ENCODE measurements around the gene SPTBN5. TPM values are rescaled to one million over a fixed set of nuclear protein-coding genes. Genes with fewer than 3 reads are reported as not detected.
A peak's percentile ranks its signal among the peaks of the same experiment; 100 is the strongest.

The SPTBN5 gene
- total RNA-seq, 4 donors from 2014 or later: 1.3 to 3.3 (median 2.0) TPM

GRCh38 chr15:41820791-41821423 lies 72.9 kb downstream of the SPTBN5 start:
- TF ChIP-seq POLR2A (IDR thresholded peaks at IDR 0.05) (no peak), CTCF (IDR thresholded peaks at IDR 0.05) (no peak)
- no peak overlapping the region for H3K4me3 ChIP-seq (ENCODE audit: low read depth, poor library complexity, severe bottlenecking)
- no peak for DNase-seq (ENCODE audit: low spot score in 2 of 2)
- WGBS, 2 donors: 66 to 70% methylated on average over 4 to 6 of the region's 6 CpGs
- intact Hi-C loops (cut with DNase I; ENCODE audit: low total_unique reads): no loop called here

GRCh38 chr15:41819455-41820050 lies 74.3 kb downstream of the SPTBN5 start:
- intact Hi-C loops (cut with DNase I; ENCODE audit: low total_unique reads): no loop called here
- H3K4me3 ChIP-seq (ENCODE audit: low read depth, poor library complexity, severe bottlenecking): no peak overlapping the region
- DNase-seq (ENCODE audit: low spot score in 2 of 2): no peak
- WGBS, 2 donors: 83 to 92% methylated on average over 8 to 9 of the region's 9 CpGs
- TF ChIP-seq POLR2A (IDR thresholded peaks at IDR 0.05) (no peak), CTCF (IDR thresholded peaks at IDR 0.05) (no peak)

- H3K4me3 ChIP-seq (ENCODE audit: low read depth, poor library complexity, severe bottlenecking): no peak overlapping the region
- intact Hi-C loops (cut with DNase I; ENCODE audit: low total_unique reads): no loop called here
Observed at GRCh38 chr15:41817781-41818180, 76.1 kb downstream of the SPTBN5 start.

GRCh38 chr15:41817327-41817726 lies 76.5 kb downstream of the SPTBN5 start:
- no peak overlapping the region for H3K4me3 ChIP-seq (ENCODE audit: low read depth, poor library complexity, severe bottlenecking)
- intact Hi-C loops (cut with DNase I; ENCODE audit: low total_unique reads): no loop called here
- WGBS, 2 donors: 75 to 79% methylated on average over 7 to 14 of the region's 14 CpGs
- peak in 1 of 2 donors; percentile 82 for DNase-seq (ENCODE audit: low spot score in 2 of 2)
- TF ChIP-seq CTCF (IDR thresholded peaks at IDR 0.05) (no peak), POLR2A (IDR thresholded peaks at IDR 0.05) (no peak)

More at GRCh38 chr15:41817781-41818180, 76.1 kb downstream of the SPTBN5 start:
- 86 to 89% methylated on average over 6 of the region's 6 CpGs for WGBS, 2 donors
- no peak for DNase-seq (ENCODE audit: low spot score in 2 of 2)
- no peak for TF ChIP-seq CTCF (IDR thresholded peaks at IDR 0.05)
- no peak for TF ChIP-seq POLR2A (IDR thresholded peaks at IDR 0.05)

- H3K4me3 ChIP-seq (ENCODE audit: low read depth, poor library complexity, severe bottlenecking): no peak overlapping the region
- 90 to 96% methylated on average over 7 of the region's 9 CpGs for WGBS, 2 donors
- intact Hi-C loops (cut with DNase I; ENCODE audit: low total_unique reads): no loop called here
Observed at GRCh38 chr15:41816788-41817187, 77.1 kb downstream of the SPTBN5 start.

More at GRCh38 chr15:41816788-41817187, 77.1 kb downstream of the SPTBN5 start:
- TF ChIP-seq CTCF (IDR thresholded peaks at IDR 0.05) (no peak), POLR2A (IDR thresholded peaks at IDR 0.05) (no peak)
- DNase-seq (ENCODE audit: low spot score in 2 of 2): no peak
